Measurements from ENCODE around the gene HIPK1. TPM values are rescaled to one million over a fixed set of nuclear protein-coding genes. Genes with fewer than 3 reads are reported as not detected.
"Not testable (repeated sequence)": the region's sequence is repeated elsewhere in the genome, so short reads cannot be mapped to it uniquely, and the experiment has no call there.

HIPK1 gene
- total and polyA plus RNA-seq, 2 of the 13 experiments (the other 11 are each of a cell fraction or from before 2014, with no cell fraction given) = 20.8 to 33.4 TPM

DNA sequence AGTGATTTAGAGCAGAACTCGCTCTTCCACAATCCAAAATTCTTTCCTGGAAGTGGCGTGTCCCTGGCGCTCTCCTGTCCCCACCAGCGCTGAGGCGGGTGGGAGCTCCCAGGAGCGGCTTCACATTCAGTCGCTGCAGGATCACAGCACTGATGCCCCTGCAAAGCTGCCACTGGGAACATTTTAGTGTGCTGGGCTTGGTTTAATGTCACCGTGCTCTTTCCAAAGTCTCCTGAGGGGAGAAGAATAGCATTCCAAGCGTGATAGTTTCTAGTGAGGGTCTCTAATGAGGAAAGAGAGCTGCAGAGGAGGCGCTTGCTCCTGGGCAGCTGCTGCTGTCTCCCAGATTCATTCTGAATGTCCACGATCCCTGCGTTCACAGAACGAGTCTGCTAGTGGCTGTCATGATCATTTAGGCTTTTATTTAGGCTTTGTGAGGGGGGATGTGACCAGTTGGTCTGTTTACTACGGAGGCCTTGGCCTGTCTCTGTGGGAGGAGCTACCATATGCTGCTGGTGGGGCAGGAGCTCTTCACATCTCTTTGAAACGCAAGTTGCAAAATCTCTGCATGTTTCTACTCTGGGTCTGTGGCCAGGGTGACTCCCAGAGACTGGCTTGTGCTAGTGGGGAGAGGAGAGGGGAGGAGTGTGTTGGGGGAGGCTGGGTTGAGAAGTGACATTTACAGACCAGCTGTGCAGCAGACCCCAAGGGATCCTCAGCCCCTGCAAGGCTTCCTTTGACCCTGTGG, 73.5 kb downstream of the HIPK1 start (continued):
- TF ChIP-seq ZNF337 (CRISPR knock-in tag; IDR thresholded peaks at IDR 0.05; ENCODE audit: borderline replicate concordance, low read depth) = no peak
- TF ChIP-seq ZNF331 (CRISPR knock-in tag; IDR thresholded peaks at IDR 0.05) = no peak
- no peak for TF ChIP-seq ATF1 (CRISPR knock-in tag; IDR thresholded peaks at IDR 0.05)
- TF ChIP-seq ZNF619 (CRISPR knock-in tag; IDR thresholded peaks at IDR 0.05) = no peak

DNA sequence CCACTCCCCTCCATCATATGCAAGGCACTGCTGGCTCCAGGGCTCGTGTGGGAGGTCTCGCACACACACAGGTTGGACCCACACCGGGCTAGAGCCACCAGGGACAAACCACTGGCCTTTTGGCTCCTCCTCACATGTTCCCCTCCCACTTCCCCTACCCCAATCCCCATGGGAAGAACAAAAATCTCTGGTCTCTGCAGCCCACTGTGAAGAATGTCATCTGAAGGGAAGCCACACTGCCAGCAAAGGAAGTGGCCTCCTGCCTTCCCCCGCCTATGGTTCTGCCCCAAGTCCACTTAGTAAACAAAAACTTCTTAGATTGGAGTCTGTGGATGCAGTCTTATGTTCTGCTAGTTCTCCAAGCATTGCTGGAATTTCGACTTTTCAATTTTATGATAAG, 74.3 kb downstream of the HIPK1 start:
- Histone ChIP-seq H3K27ac (ENCODE audit: extremely low read length, insufficient read depth, low read length) (no peak overlapping the region), H3K79me2 (ENCODE audit: insufficient read depth, low read length) (no peaks in the 10 kb centered on the region), H3K9me3 (ENCODE audit: low read length) (no peaks in the 10 kb centered on the region), H2AFZ (ENCODE audit: low read length) (no peak overlapping the region), H3K9ac (ENCODE audit: insufficient read depth, low read depth, low read length) (no peak overlapping the region), H3K27me3 (ENCODE audit: control insufficient read depth in 1 of 2, insufficient read depth in 2 of 2, low read length in 2 of 2) (peaks cover 0 to 5% of the 10 kb centered on the region in 2 experiments; a peak in 1 of 5 replicates), H3K4me1 (ENCODE audit: insufficient read depth, low read length) (no peaks in the 10 kb centered on the region), H3K4me3 (replicated peaks in 1 of 3; ENCODE audit: insufficient read depth in 1 of 3, low read depth in 2 of 3, low read length in 3 of 3) (no peak overlapping the region), H3K4me2 (ENCODE audit: low read depth, low read length) (no peak overlapping the region), H4K20me1 (ENCODE audit: insufficient read depth, low read length) (no peaks in the 10 kb centered on the region), H3K36me3 (replicated peaks in 1 of 2; ENCODE audit: control insufficient read depth in 1 of 2, insufficient read depth in 2 of 2, low read length in 2 of 2) (no peaks in the 10 kb centered on the region)
- DNase-seq (ENCODE audit: low spot score) (no peak), FAIRE-seq (no peak), ATAC-seq (no peak)
- ChIA-PET CTCF (ENCODE audit: low intra/inter-chr PET ratio, low total read pairs) (no interaction called here), POLR2A (no interaction called here)
- WGBS (ENCODE audit: low lambda C conversion rate) = 49% methylated on average over 5 of the region's 5 CpGs
- in situ Hi-C loops (cut with HindIII; ENCODE audit: extremely low pct_ligation_motif_present, low pct_unique_long_range_greater_than_20kb) (no loop called here), intact Hi-C loops (cut with micrococcal nuclease; ENCODE audit: unreplicated experiment) (no loop called here)
- TF ChIP-seq PAX8 (CRISPR knock-in tag; IDR thresholded peaks at IDR 0.05; ENCODE audit: borderline replicate concordance) (no peak), ZNF101 (CRISPR knock-in tag; IDR thresholded peaks at IDR 0.05; ENCODE audit: borderline replicate concordance, low read depth) (no peak), ZNF24 (IDR thresholded peaks at IDR 0.05) (no peak), KMT2B (CRISPR knock-in tag; IDR thresholded peaks at IDR 0.05) (no peak), CHCHD3 (CRISPR knock-in tag; IDR thresholded peaks at IDR 0.05) (no peak), ZSCAN21 (CRISPR knock-in tag; IDR thresholded peaks at IDR 0.05; ENCODE audit: borderline replicate concordance) (no peak), ZFP90 (CRISPR knock-in tag; IDR thresholded peaks at IDR 0.05; ENCODE audit: borderline replicate concordance) (no peak), SMAD1 (CRISPR knock-in tag; IDR thresholded peaks at IDR 0.05; ENCODE audit: borderline replicate concordance, low read depth) (no peak), SAFB2 (CRISPR knock-in tag; IDR thresholded peaks at IDR 0.05; ENCODE audit: borderline replicate concordance, low read depth) (no peak)
- TF ChIP-seq, protein P1, sequence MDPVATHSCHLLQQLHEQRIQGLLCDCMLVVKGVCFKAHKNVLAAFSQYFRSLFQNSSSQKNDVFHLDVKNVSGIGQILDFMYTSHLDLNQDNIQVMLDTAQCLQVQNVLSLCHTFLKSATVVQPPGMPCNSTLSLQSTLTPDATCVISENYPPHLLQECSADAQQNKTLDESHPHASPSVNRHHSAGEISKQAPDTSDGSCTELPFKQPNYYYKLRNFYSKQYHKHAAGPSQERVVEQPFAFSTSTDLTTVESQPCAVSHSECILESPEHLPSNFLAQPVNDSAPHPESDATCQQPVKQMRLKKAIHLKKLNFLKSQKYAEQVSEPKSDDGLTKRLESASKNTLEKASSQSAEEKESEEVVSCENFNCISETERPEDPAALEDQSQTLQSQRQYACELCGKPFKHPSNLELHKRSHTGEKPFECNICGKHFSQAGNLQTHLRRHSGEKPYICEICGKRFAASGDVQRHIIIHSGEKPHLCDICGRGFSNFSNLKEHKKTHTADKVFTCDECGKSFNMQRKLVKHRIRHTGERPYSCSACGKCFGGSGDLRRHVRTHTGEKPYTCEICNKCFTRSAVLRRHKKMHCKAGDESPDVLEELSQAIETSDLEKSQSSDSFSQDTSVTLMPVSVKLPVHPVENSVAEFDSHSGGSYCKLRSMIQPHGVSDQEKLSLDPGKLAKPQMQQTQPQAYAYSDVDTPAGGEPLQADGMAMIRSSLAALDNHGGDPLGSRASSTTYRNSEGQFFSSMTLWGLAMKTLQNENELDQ (CRISPR knock-in tag; IDR thresholded peaks at IDR 0.05; ENCODE audit: borderline replicate concordance) = no peak
- no TSS peak for BruUV-seq (replicated peaks)

DNA sequence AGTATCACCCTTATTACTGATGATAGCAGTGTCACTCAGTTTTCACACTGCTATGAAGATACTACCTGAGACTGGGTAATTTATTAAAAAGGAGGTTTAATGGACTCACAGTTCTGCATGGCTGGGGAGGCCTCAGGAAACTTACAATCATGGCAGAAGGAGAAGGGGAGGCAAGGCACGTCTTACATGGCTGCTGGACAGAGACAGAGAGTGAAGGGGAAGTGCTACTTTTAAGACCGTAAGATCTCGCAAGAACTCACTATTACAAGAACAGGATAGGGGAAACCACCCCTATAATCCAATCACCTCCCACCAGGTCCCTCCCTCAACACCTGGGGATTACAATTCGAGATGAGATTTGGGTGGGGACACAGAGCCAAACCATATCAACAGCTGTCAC, 77.7 kb downstream of the HIPK1 start:
- H3K79me2 ChIP-seq (ENCODE audit: insufficient read depth, low read length); ATAC-seq; DNase-seq (ENCODE audit: low spot score); H4K20me1 ChIP-seq (ENCODE audit: insufficient read depth, low read length); H3K4me2 ChIP-seq (ENCODE audit: low read depth, low read length); H2AFZ ChIP-seq (ENCODE audit: low read length); intact Hi-C loops (cut with micrococcal nuclease; ENCODE audit: unreplicated experiment); H3K27me3 ChIP-seq (ENCODE audit: control insufficient read depth in 1 of 2, insufficient read depth in 2 of 2, low read length in 2 of 2); H3K36me3 ChIP-seq (replicated peaks in 1 of 2; ENCODE audit: control insufficient read depth in 1 of 2, insufficient read depth in 2 of 2, low read length in 2 of 2); in situ Hi-C loops (cut with HindIII; ENCODE audit: extremely low pct_ligation_motif_present, low pct_unique_long_range_greater_than_20kb); H3K27ac ChIP-seq (ENCODE audit: extremely low read length, insufficient read depth, low read length); BruUV-seq (replicated peaks); CTCF ChIA-PET (ENCODE audit: low intra/inter-chr PET ratio, low total read pairs); POLR2A ChIA-PET; H3K9ac ChIP-seq (ENCODE audit: insufficient read depth, low read depth, low read length); H3K4me3 ChIP-seq (replicated peaks in 1 of 3; ENCODE audit: insufficient read depth in 1 of 3, low read depth in 2 of 3, low read length in 3 of 3); H3K4me1 ChIP-seq (ENCODE audit: insufficient read depth, low read length); FAIRE-seq; H3K9me3 ChIP-seq (ENCODE audit: low read length): not testable (repeated sequence)
- 58% methylated on average over 4 of the region's 4 CpGs for whole genome bisulfite sequencing (ENCODE audit: low lambda C conversion rate)
